ENCODE data around the gene DPEP3. TPM values are rescaled to one million over a fixed set of nuclear protein-coding genes. Genes with fewer than 3 reads are reported as not detected.

The DPEP3 gene
- total and polyA plus RNA-seq, 2 donors (not counting 1 experiment from before 2014, with no cell fraction given): 1.9 to 2.0 TPM

DNA sequence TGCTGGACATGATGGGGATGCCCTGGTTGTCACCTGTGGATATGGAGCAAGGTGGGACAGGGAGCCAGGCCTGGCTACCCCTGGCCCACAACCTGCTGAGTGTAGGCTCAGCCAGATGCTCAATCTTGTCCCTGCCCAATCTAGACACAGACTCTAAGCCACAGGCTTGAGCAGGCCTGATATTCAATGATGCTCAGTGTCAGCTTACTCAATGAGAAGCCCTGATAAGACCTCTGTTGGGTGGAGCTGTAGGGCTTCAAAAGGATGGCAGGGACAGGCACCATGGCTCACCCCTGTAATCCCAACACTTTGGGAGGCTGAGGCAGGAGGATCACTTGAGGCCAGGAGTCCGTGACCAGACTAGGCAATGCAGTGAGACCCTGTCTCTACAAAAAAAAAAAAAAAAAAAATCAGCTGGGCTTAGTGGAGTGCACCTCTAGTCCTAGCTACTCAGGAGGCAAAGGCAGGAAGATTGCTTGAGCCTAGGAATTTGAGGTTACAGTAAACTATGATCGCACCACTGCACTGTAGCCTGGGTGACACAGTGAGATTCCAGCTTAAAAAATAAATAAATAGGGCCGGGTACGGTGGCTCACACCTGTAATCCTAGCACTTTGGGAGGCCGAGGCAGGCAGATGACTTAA lies 39.7 kb downstream of the DPEP3 start:
- 96% methylated on average over 3 of the region's 5 CpGs for WGBS (ENCODE audit: insufficient coverage)
- Histone ChIP-seq H3K79me2 (ENCODE audit: control insufficient read depth, insufficient read depth, low read length) (peaks cover 68% of the 10 kb centered on the region), H3K4me2 (replicated peaks; ENCODE audit: low read depth, low read length, poor library complexity, severe bottlenecking) (peak overlapping the region; percentile 32), H3K4me3 (ENCODE audit: control extremely low read depth in 1 of 5, extremely low read depth in 1 of 5, insufficient read depth in 1 of 5, low read depth in 2 of 5, low read length in 4 of 5) (no peak overlapping the region), H3K4me1 (ENCODE audit: control insufficient read depth in 2 of 2, insufficient read depth in 2 of 2, low read length in 2 of 2) (peaks cover 18 to 40% of the 10 kb centered on the region in 2 donors), H3K9me3 (ENCODE audit: control extremely low read depth in 1 of 3, control insufficient read depth in 2 of 3, insufficient read depth in 1 of 3, low read length in 2 of 3) (no peaks in the 10 kb centered on the region), H3K36me3 (replicated peaks in 1 of 2; ENCODE audit: control extremely low read depth in 1 of 2, control insufficient read depth in 1 of 2, extremely low read depth in 1 of 2, insufficient read depth in 2 of 2, low read length in 1 of 2) (peaks cover 0 to 3% of the 10 kb centered on the region in 2 experiments), H3K9ac (ENCODE audit: low read length) (no peak overlapping the region), H3K27me3 (replicated peaks in 1 of 4; ENCODE audit: control extremely low read depth in 1 of 4, control insufficient read depth in 3 of 4, insufficient read depth in 4 of 4, low read length in 3 of 4) (no peaks in the 10 kb centered on the region), H4K20me1 (ENCODE audit: control insufficient read depth, insufficient read depth, low read length, poor library complexity, severe bottlenecking) (peaks cover 17% of the 10 kb centered on the region), H2AFZ (ENCODE audit: insufficient read depth, low read depth, low read length, poor library complexity, severe bottlenecking) (no peak overlapping the region), H3K27ac (ENCODE audit: low read length in 2 of 2) (no peak overlapping the region)
- ChIA-PET CTCF (interaction anchor here (0.7 to 2.9 kb wide), 10 partner anchors 9 to 309 kb away, joined by 3 to 11 read pairs (median 5); no protein-coding TSS in a partner anchor), POLR2A (interaction anchor here (0.6 to 1.4 kb wide), 2 partner anchors 23 to 65 kb away, joined by 4 read pairs; no protein-coding TSS in a partner anchor)
- intact Hi-C loops (cut with micrococcal nuclease): no loop called here
- H3K4me3 Mint-ChIP-seq: no peak overlapping the region
- ATAC-seq (ENCODE audit: low read depth) (no peak), DNase-seq (no peak)
- H3K4me1 Mint-ChIP-seq: peaks cover 26% of the 10 kb centered on the region
- peak overlapping the region; percentile 74 for H3K27ac Mint-ChIP-seq
- no peaks in the 10 kb centered on the region for H3K9me3 Mint-ChIP-seq (ENCODE audit: insufficient read depth)
- H3K27me3 Mint-ChIP-seq: no peaks in the 10 kb centered on the region
- no peak for TF ChIP-seq CTCF (IDR thresholded peaks at IDR 0.05)
- no peak for TF ChIP-seq EZH2 (IDR thresholded peaks at IDR 0.05; ENCODE audit: borderline replicate concordance, insufficient read depth, low read depth, low read length, poor library complexity, severe bottlenecking)
